A673 (cell line): ENCODE data around the gene FKBP5. TPM values are rescaled to one million over a fixed set of nuclear protein-coding genes. Genes with fewer than 3 reads are reported as not detected.
"Not testable (repeated sequence)": the region's sequence is repeated elsewhere in the genome, so short reads cannot be mapped to it uniquely, and the experiment has no call there.

ENCODE experiments used
- BruUV-seq: library from RNA; stranded (reverse); fragments of 400-500 nt; replicated peaks from 2 replicates; lab custom pipeline; 2021; lab: Mats Ljungman, UMichigan
- CTCF ChIA-PET: fragments of 300-600 bp; sonication (Branson Sonifier 250); formaldehyde crosslinking; loops from one replicate; lab custom pipeline; 2022; ENCODE audit warnings: antibody characterized with exemption; lab: Charles Lee
- POLR2A ChIA-PET: fragments of 300-600 bp; sonication (Branson Sonifier 250); formaldehyde crosslinking; loops from one replicate; lab custom pipeline; 2022; ENCODE audit warnings: antibody characterized with exemption; ENCODE audit not compliant: low non-redundant PET; lab: Charles Lee
- DNase-seq: peaks from one replicate; pipeline ENCODE4 v3.0.0-alpha.2; 2015; ENCODE audit warnings: low spot score
- H3K27ac ChIP-seq: fragments of 200-600 bp; sonication (generic); 2 replicates; pipeline ENCODE4 v1.5.1; 2016; ENCODE audit warnings: mixed run types, low read depth, mild to moderate bottlenecking, mixed read lengths, antibody characterized with exemption, low read length; ENCODE audit not compliant: poor library complexity, severe bottlenecking
- H3K27me3 ChIP-seq: fragments of 200-600 bp; sonication (generic); replicated peaks from 2 replicates; pipeline ENCODE4 v1.6.1; 2017; ENCODE audit warnings: mixed run types, low read depth, mild to moderate bottlenecking, mixed read lengths, antibody characterized with exemption, low read length; ENCODE audit not compliant: insufficient read depth, poor library complexity
- H3K36me3 ChIP-seq: fragments of 200-600 bp; sonication (generic); 2 replicates; pipeline ENCODE4 v1.6.1; 2016; ENCODE audit warnings: mixed run types, mild to moderate bottlenecking, mixed read lengths, antibody characterized with exemption, low read length; ENCODE audit not compliant: insufficient read depth, poor library complexity, severe bottlenecking
- H3K4me1 ChIP-seq: fragments of 200-600 bp; sonication (generic); 2 replicates; pipeline ENCODE4 v1.6.1; 2017; ENCODE audit warnings: mixed run types, mild to moderate bottlenecking, mixed read lengths, antibody characterized with exemption, low read length; ENCODE audit not compliant: insufficient read depth, poor library complexity, severe bottlenecking
- H3K4me3 ChIP-seq: fragments of 200-600 bp; sonication (generic); 2 replicates; pipeline ENCODE4 v1.5.1; 2016; ENCODE audit warnings: low read depth, mixed run types, mild to moderate bottlenecking, mixed read lengths, low read length; ENCODE audit not compliant: poor library complexity, severe bottlenecking
- H3K9me3 ChIP-seq: fragments of 200-600 bp; sonication (generic); 2 replicates; pipeline ENCODE4 v1.6.1; 2016; ENCODE audit warnings: mixed run types, low read depth, mild to moderate bottlenecking, mixed read lengths, antibody characterized with exemption, low read length; ENCODE audit not compliant: poor library complexity, severe bottlenecking
- CTCF ChIP-seq: fragments of 300-800, 200-600 bp; sonication (generic); conservative IDR thresholded peaks from 2 replicates; pipeline ENCODE4 v1.5.1; 2017; ENCODE audit warnings: low read depth, mild to moderate bottlenecking, antibody characterized with exemption, low read length, moderate library complexity, mixed read lengths
- EZH2 ChIP-seq: fragments of 200-600 bp; sonication (generic); IDR thresholded peaks from 2 replicates; pipeline ENCODE4 v1.6.1; 2017; ENCODE audit warnings: borderline replicate concordance, low read depth, mild to moderate bottlenecking, mixed read lengths, antibody characterized with exemption, low read length; ENCODE audit not compliant: poor library complexity, severe bottlenecking
- intact Hi-C: fragments of 100-400 bp; cut with micrococcal nuclease; formaldehyde crosslinking; loops from one replicate; pipeline ENCODE4 v1.10.0; 2022; ENCODE audit not compliant: unreplicated experiment
- total RNA-seq: library from RNA; stranded (reverse); gene quantifications from 2 replicates; pipeline ENCODE4 v1.2.3, GENCODE V29; 2021

FKBP5 gene
- total RNA-seq, 1 experiment from 2014 or later = 20.4 TPM

DNA sequence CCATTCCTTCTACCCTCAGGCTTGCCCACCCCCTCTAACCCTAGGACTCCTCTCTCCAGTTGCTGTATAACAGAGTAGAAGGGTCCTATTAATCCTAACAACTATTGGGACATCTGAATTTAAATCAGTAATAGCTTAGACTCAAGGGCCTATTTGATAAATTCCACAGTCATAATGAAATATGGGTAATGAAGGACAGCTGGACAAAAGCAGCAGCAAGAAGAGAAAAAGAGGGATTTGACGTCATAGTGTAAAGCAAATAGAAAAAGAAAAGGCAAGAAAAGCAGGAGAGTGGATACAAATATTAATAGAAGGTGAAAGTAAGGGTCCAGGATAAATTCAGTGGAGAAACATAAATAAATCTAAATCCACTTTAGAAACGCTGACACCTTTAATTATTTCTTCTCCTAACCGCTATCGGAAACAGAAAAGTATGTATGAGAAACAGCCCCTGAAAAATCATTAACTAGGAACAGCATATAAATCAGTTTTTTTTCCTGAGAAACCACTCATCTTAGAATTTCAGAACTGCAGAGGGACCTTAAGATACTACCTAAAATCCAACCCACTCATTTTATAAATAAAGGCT, 12.8 kb downstream of the FKBP5 start:
- no TSS peak for BruUV-seq
- Histone ChIP-seq H3K4me3 (no peak overlapping the region), H3K27ac (no peak overlapping the region), H3K9me3 (no peaks in the 10 kb centered on the region), H3K36me3 (no peaks in the 10 kb centered on the region), H3K4me1 (peaks cover 31% of the 10 kb centered on the region), H3K27me3 (no peaks in the 10 kb centered on the region)
- POLR2A ChIA-PET = no interaction called here
- TF ChIP-seq EZH2 (no peak), CTCF (no peak)
- CTCF ChIA-PET = no interaction called here
- no peak for DNase-seq
- intact Hi-C loops = no loop called here

- DNase-seq = no peak
- no TSS peak for BruUV-seq
- POLR2A ChIA-PET = no interaction called here
- H3K4me1 ChIP-seq = peaks cover 36% of the 10 kb centered on the region
- H3K36me3 ChIP-seq = no peaks in the 10 kb centered on the region
- CTCF ChIA-PET = interaction anchor here (0.6 kb wide), 1 partner anchor 152 kb away, joined by 3 read pairs; no protein-coding TSS in a partner anchor
- no peaks in the 10 kb centered on the region for H3K9me3 ChIP-seq
- intact Hi-C loops = no loop called here
- H3K27me3 ChIP-seq = no peaks in the 10 kb centered on the region
- TF ChIP-seq CTCF = no peak
- TF ChIP-seq EZH2 = no peak
- H3K27ac ChIP-seq = no peak overlapping the region
- no peak overlapping the region for H3K4me3 ChIP-seq
These were observed 14.1 kb downstream of the FKBP5 start for GRCh38 chr6:35674594-35674993.

GRCh38 chr6:35673755-35674154, 15.0 kb downstream of the FKBP5 start:
- intact Hi-C loops = no loop called here
- Histone ChIP-seq H3K27me3 (no peaks in the 10 kb centered on the region), H3K4me1 (peaks cover 44% of the 10 kb centered on the region), H3K4me3 (no peak overlapping the region), H3K9me3 (no peaks in the 10 kb centered on the region), H3K27ac (no peak overlapping the region), H3K36me3 (no peaks in the 10 kb centered on the region)
- no peak for TF ChIP-seq EZH2
- no peak for TF ChIP-seq CTCF
- no TSS peak for BruUV-seq
- POLR2A ChIA-PET = no interaction called here
- CTCF ChIA-PET = no interaction called here
- DNase-seq = no peak

DNA sequence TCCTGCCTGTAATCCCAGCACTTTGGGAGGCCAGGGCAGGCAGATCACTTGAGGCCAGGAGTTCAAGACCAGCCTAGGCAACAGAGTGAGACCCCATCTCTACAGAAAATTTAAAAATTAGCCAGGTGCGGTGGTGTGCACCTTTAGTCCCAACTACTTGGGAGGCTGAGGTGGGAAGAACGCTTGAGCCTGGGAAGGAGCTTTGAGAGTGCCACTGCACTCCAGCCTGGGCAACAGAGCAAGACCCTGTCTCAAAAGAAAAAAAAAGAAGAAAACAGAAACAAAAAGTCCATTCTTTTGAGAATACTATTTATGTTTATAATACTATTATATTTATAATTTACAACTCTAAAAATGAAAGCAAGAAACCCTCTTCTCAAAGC, 15.4 kb downstream of the FKBP5 start:
- H3K27ac ChIP-seq, H3K4me3 ChIP-seq, H3K27me3 ChIP-seq, H3K36me3 ChIP-seq, DNase-seq, BruUV-seq, H3K9me3 ChIP-seq, intact Hi-C loops, POLR2A ChIA-PET, CTCF ChIA-PET: not testable (repeated sequence)
- H3K4me1 ChIP-seq = peaks cover 40% of the 10 kb centered on the region

DNA sequence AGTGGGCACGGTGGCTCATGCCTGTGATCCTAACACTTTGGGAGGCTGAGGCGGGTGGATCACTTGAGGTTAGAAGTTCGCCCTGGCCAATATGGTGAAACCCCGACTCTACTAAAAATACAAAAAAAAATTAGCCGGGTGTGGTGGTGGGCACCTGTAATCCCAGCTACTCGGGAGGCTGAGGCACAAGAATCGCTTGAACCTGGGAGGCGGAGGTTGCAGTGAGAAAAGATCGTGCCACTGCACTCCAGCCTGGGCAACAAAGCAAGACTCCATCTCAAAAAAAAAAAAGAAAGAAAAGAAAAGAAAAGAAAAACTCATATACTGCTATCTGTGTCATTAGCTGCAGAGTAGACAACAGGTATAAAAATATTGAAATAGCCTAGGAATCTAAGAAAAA, 18.3 kb downstream of the FKBP5 start:
- intact Hi-C loops, H3K27ac ChIP-seq, H3K4me3 ChIP-seq, H3K27me3 ChIP-seq, H3K36me3 ChIP-seq, POLR2A ChIA-PET, BruUV-seq, H3K9me3 ChIP-seq, CTCF ChIA-PET, DNase-seq: not testable (repeated sequence)
- peaks cover 24% of the 10 kb centered on the region for H3K4me1 ChIP-seq
